HFFc6 (cell line): Measurements from ENCODE around the gene RGS7. TPM values are rescaled to one million over a fixed set of nuclear protein-coding genes. Genes with fewer than 3 reads are reported as not detected.

Experiments
- DNase-seq: peaks from one replicate; pipeline ENCODE4 v3.0.0-alpha.2; 2018
- H3K27ac Mint-ChIP-seq: 2 replicates; pipeline ENCODE4 v1.8.0; 2020; ENCODE audit warnings: mild to moderate bottlenecking, mixed read lengths
- H3K27me3 Mint-ChIP-seq: 2 replicates; pipeline ENCODE4 v1.8.0; 2021; ENCODE audit warnings: mild to moderate bottlenecking, moderate library complexity, mixed read lengths; ENCODE audit not compliant: insufficient read depth
- H3K36me3 Mint-ChIP-seq: 2 replicates; pipeline ENCODE4 v1.8.0; 2021; ENCODE audit warnings: low read depth, mixed read lengths
- H3K4me1 Mint-ChIP-seq: 2 replicates; pipeline ENCODE4 v1.8.0; 2020; ENCODE audit warnings: low read depth, mixed read lengths
- H3K4me3 Mint-ChIP-seq: 2 replicates; pipeline ENCODE4 v1.8.0; 2020; ENCODE audit warnings: mild to moderate bottlenecking, moderate library complexity, mixed read lengths
- H3K9me3 Mint-ChIP-seq: 2 replicates; pipeline ENCODE4 v1.8.0; 2020; ENCODE audit warnings: mild to moderate bottlenecking, mixed read lengths
- total RNA-seq, 6 experiments: library from RNA; stranded (reverse); fragmentation: NEBNext Ultra II Directional; extraction: Animal tissue kit (Norgen Biotek cat#: 25700); gene quantifications; 2 replicates in 1 of 6; 3 replicates in 5 of 6; pipeline ENCODE4 v1.2.3, GENCODE V29; 2021
- TF ChIP-seq, protein P1 (sequence below): fragments of 200-600 bp; sonication (generic); IDR thresholded peaks from 2 replicates; pipeline ENCODE4 v1.5.0; 2021; ENCODE audit warnings: antibody characterized with exemption, mild to moderate bottlenecking

Gene RGS7
- total RNA-seq, 6 experiments from 2014 or later, result 1.5 to 2.4 (median 2.1) TPM

DNA sequence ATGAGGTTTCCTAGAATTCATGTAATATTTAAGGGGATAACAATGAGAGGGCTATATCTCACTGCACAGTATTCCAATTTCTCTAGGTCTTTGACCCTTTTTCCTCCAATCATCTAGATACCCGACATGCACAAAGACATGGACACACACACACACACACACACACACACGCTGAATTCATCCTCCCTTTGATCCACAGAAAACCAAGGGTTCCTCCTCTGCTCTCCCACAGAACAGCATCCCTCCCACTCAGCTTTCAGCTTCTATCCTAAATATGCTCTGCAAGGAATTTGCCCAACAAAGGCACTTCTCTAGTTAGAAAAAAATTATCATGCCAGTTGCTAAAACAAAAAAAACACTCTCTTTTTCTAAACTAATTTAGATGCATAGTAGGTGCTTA, 231.7 kb downstream of the RGS7 start:
- H3K27ac Mint-ChIP-seq, result no peak overlapping the region
- H3K36me3 Mint-ChIP-seq, result no peaks in the 10 kb centered on the region; the same call in 1 of the 2 replicates
- H3K4me1 Mint-ChIP-seq, result no peaks in the 10 kb centered on the region
- TF ChIP-seq, protein P1, sequence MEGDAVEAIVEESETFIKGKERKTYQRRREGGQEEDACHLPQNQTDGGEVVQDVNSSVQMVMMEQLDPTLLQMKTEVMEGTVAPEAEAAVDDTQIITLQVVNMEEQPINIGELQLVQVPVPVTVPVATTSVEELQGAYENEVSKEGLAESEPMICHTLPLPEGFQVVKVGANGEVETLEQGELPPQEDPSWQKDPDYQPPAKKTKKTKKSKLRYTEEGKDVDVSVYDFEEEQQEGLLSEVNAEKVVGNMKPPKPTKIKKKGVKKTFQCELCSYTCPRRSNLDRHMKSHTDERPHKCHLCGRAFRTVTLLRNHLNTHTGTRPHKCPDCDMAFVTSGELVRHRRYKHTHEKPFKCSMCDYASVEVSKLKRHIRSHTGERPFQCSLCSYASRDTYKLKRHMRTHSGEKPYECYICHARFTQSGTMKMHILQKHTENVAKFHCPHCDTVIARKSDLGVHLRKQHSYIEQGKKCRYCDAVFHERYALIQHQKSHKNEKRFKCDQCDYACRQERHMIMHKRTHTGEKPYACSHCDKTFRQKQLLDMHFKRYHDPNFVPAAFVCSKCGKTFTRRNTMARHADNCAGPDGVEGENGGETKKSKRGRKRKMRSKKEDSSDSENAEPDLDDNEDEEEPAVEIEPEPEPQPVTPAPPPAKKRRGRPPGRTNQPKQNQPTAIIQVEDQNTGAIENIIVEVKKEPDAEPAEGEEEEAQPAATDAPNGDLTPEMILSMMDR, result no peak
- no peak overlapping the region for H3K4me3 Mint-ChIP-seq
- no peaks in the 10 kb centered on the region for H3K9me3 Mint-ChIP-seq
- DNase-seq, result no peak
- peaks cover 16% of the 10 kb centered on the region for H3K27me3 Mint-ChIP-seq

DNA sequence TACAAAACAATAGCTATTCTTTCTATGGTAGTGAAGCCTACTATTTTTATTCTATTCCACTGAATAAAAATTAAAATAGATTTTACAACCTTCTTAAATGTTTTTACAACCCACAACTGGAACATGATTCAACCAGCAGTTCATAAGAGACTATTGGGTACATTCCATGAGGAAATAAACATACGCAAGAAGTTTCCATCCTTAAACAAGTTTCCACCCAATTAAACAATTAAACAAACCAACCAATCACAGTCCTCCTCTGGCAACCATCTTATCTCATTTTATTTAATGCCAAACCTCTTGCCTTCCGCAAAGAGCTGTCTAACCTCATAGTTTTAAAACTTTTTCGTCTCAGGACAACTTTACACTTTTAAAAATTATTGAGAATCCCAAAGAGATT, 239.0 kb downstream of the RGS7 start:
- H3K36me3 Mint-ChIP-seq, result no peaks in the 10 kb centered on the region
- TF ChIP-seq, protein P1, result no peak
- no peak overlapping the region for H3K27ac Mint-ChIP-seq
- no peaks in the 10 kb centered on the region for H3K9me3 Mint-ChIP-seq
- DNase-seq, result no peak
- no peak overlapping the region for H3K4me3 Mint-ChIP-seq
- H3K27me3 Mint-ChIP-seq, result peaks cover 8% of the 10 kb centered on the region; the same call in 1 of the 2 replicates
- H3K4me1 Mint-ChIP-seq, result no peaks in the 10 kb centered on the region; the same call in 1 of the 2 replicates

GRCh38 chr1:241115784-241116183, 241.2 kb downstream of the RGS7 start:
- H3K27me3 Mint-ChIP-seq, result peaks cover 2% of the 10 kb centered on the region
- H3K36me3 Mint-ChIP-seq, result no peaks in the 10 kb centered on the region
- no peaks in the 10 kb centered on the region for H3K9me3 Mint-ChIP-seq
- no peak for DNase-seq
- TF ChIP-seq, protein P1, result no peak
- H3K27ac Mint-ChIP-seq, result no peak overlapping the region
- no peak overlapping the region for H3K4me3 Mint-ChIP-seq
- no peaks in the 10 kb centered on the region; the same call in 1 of the 2 replicates for H3K4me1 Mint-ChIP-seq

DNA sequence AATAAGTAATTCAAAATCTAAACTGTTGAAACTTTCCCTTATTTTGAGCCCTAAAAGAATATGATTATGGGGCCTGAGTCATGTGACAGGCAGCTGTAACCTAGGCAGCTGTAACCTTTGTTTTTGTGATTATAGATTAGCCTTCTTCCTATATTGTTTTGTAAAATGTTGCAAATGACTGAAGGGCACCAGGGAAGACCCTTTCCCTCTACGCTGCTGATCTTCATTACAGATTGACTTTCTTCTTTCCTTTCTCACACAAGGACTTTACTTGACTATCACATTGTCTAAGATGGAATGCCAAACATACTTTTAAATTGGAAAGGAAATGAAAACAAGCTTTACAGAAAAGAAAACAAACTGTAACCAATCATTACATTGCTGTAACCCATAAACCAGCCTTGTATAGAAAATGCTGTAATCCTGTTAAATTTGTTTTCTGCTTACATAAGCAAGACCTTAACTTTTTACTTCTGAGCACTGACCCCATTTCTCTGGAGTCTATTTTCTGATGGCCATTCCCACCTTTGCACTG, 242.2 kb downstream of the RGS7 start:
- H3K4me3 Mint-ChIP-seq, result no peak overlapping the region
- no peaks in the 10 kb centered on the region for H3K9me3 Mint-ChIP-seq
- TF ChIP-seq, protein P1, result no peak
- H3K4me1 Mint-ChIP-seq, result no peaks in the 10 kb centered on the region; the same call in 1 of the 2 replicates
- H3K27me3 Mint-ChIP-seq, result no peaks in the 10 kb centered on the region; the same call in 1 of the 2 replicates
- no peaks in the 10 kb centered on the region for H3K36me3 Mint-ChIP-seq
- H3K27ac Mint-ChIP-seq, result no peak overlapping the region
- no peak for DNase-seq

- Mint-ChIP-seq H3K27me3 (no peaks in the 10 kb centered on the region; the same call in 1 of the 2 replicates), H3K36me3 (no peaks in the 10 kb centered on the region), H3K9me3 (no peaks in the 10 kb centered on the region), H3K4me1 (no peaks in the 10 kb centered on the region; the same call in 1 of the 2 replicates), H3K27ac (no peak overlapping the region), H3K4me3 (no peak overlapping the region)
- TF ChIP-seq, protein P1, result no peak
- DNase-seq, result no peak
Observed at GRCh38 chr1:241113557-241113956, 243.4 kb downstream of the RGS7 start.
